Measurements from ENCODE around the gene NGLY1.

Gene NGLY1

DNA sequence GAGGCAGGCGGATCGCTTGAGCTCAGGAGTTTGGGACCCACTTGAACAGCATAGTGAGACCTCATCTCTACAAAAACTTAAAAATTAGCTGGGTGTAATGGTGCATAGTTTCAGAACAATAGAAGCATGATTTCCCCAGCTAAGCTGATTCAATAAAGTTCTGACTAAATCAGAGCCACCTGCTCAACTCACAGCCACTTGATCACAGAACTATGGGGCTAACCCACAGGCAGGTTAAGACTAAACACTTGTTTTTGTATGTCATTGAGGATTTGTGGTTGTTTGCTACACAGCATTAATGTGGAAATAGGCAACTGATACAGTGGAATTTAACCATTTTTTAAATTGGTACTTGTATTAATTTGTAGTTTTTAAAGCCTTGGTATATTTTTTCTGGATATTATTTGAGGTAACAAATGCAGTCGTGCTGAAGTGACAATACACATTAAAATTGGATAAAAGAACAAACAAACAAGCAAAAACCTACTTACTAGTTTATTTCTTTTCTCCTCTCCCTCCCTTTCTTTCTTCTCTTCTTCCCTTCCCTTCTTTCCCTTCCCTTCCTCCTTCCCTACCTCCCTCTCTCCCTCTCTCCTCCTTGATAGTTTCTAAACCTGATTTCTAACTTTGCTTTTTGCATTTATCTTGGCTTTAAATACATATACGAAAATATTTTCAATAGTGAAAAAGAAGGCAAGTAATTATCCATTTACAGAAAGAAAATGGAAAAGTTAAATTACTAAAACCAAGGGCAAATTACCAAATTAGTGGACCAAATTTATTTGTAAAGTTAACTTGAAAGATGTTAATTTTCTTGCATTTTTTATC is 38.7 kb upstream of the NGLY1 start:
- TF ChIP-seq CTCF (IDR thresholded peaks at IDR 0.05; ENCODE audit: insufficient read depth, low read depth, low read length, missing control alignments) = no peak
- H3K4me3 ChIP-seq (ENCODE audit: low read depth, low read length) = no peak overlapping the region
- no peak for DNase-seq (ENCODE audit: low read depth)

DNA sequence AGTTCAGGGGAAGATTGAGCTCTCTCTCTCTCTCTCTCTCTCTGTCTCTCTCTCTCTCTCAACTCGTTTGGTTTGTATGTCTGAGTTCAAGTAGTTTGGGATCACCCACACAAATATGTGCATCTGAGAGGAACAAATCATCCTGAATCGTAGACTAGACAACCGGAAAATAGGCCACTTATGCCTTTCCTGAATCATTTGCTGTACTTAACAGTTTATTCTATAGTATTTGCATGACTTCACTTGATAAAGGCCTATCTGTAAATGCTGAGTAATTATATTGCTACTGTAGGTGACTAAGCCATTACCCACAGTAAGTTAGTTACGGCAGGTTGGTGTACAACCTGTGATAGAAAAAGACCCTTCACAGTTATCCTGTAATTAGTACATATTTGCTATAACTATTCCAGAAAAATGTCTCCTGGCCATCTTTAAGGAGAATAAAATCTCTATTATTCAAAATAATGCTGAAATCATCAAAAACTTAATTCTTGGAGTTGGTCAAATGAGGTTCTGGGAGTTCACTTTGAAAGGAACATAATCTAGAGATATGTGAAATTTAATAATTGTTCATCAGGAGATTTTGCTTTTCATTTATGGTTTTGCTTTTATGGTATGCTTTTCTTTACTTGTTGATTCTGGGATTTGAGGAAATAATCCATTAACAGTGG is 37.7 kb upstream of the NGLY1 start:
- DNase-seq (ENCODE audit: low read depth) = no peak
- H3K4me3 ChIP-seq (ENCODE audit: low read depth, low read length) = no peak overlapping the region
- TF ChIP-seq CTCF (IDR thresholded peaks at IDR 0.05; ENCODE audit: insufficient read depth, low read depth, low read length, missing control alignments) = no peak

GRCh38 chr3:25820366-25820765 is 37.1 kb upstream of the NGLY1 start:
- peak; percentile 14 for DNase-seq (ENCODE audit: low read depth)
- H3K4me3 ChIP-seq (ENCODE audit: low read depth, low read length) = no peak overlapping the region
- TF ChIP-seq CTCF (IDR thresholded peaks at IDR 0.05; ENCODE audit: insufficient read depth, low read depth, low read length, missing control alignments) = no peak

GRCh38 chr3:25818335-25818734 is 35.1 kb upstream of the NGLY1 start:
- DNase-seq (ENCODE audit: low read depth) = no peak
- no peak for TF ChIP-seq CTCF (IDR thresholded peaks at IDR 0.05; ENCODE audit: insufficient read depth, low read depth, low read length, missing control alignments)

GRCh38 chr3:25817638-25818037 is 34.4 kb upstream of the NGLY1 start:
- DNase-seq (ENCODE audit: low read depth) = no peak
- no peak overlapping the region for H3K4me3 ChIP-seq (ENCODE audit: low read depth, low read length)
- no peak for TF ChIP-seq CTCF (IDR thresholded peaks at IDR 0.05; ENCODE audit: insufficient read depth, low read depth, low read length, missing control alignments)

More at GRCh38 chr3:25818335-25818734, 35.1 kb upstream of the NGLY1 start:
- no peak overlapping the region for H3K4me3 ChIP-seq (ENCODE audit: low read depth, low read length)

GRCh38 chr3:25817107-25817506 is 33.9 kb upstream of the NGLY1 start:
- no peak for TF ChIP-seq CTCF (IDR thresholded peaks at IDR 0.05; ENCODE audit: insufficient read depth, low read depth, low read length, missing control alignments)
- DNase-seq (ENCODE audit: low read depth) = no peak
- no peak overlapping the region for H3K4me3 ChIP-seq (ENCODE audit: low read depth, low read length)
